Endothelial cell of umbilical vein (primary cell): ENCODE results near the gene S100A11.
A peak's percentile ranks its signal among the peaks of the same experiment; 100 is the strongest.

ENCODE experiments used
- EZH2 ChIP-seq: IDR thresholded peaks from 2 replicates; pipeline ENCODE4 v1.6.1; 2012; ENCODE audit warnings: borderline replicate concordance, low read depth, mild to moderate bottlenecking, moderate library complexity, low read length, inconsistent platforms; ENCODE audit not compliant: severe bottlenecking
- FOS ChIP-seq: IDR thresholded peaks from 2 replicates; pipeline ENCODE4 v1.6.1; 2011; ENCODE audit warnings: mild to moderate bottlenecking, low read length, moderate library complexity, borderline replicate concordance; ENCODE audit not compliant: insufficient read depth
- MYC ChIP-seq: IDR thresholded peaks from one replicate; pipeline ENCODE4 v1.6.1; 2011; ENCODE audit warnings: mild to moderate bottlenecking, low read depth, low read length
- POLR2A ChIP-seq: IDR thresholded peaks from 2 replicates; pipeline ENCODE4 v1.6.1; 2012; ENCODE audit warnings: low read depth, mild to moderate bottlenecking, control low read depth, low read length
- POLR2AphosphoS5 ChIP-seq: IDR thresholded peaks from 2 replicates; pipeline ENCODE4 v1.6.1; 2012; ENCODE audit warnings: low read depth, mild to moderate bottlenecking, control low read depth, low read length, moderate library complexity; ENCODE audit not compliant: insufficient read depth
- TF ChIP-seq, protein P1 (sequence below), 2 donors: IDR thresholded peaks; 1 replicate in 1 of 2; 2 replicates in 1 of 2; pipeline ENCODE4 v1.5.1; 2011; ENCODE audit warnings: low read length in 2 of 2, mild to moderate bottlenecking in 2 of 2, moderate library complexity in 2 of 2, control low read depth in 1 of 2, inconsistent platforms in 1 of 2, low read depth in 1 of 2; ENCODE audit not compliant: insufficient read depth in 1 of 2; ENCODE audit errors: extremely low read depth in 1 of 2
- TF ChIP-seq, protein P2 (sequence below): IDR thresholded peaks from 2 replicates; pipeline ENCODE4 v1.6.1; 2011; ENCODE audit not compliant: insufficient read depth, insufficient read length

GRCh38 chr1:152034654-152035538, 1.9 kb downstream of the S100A11 start:
- TF ChIP-seq, protein P1, sequence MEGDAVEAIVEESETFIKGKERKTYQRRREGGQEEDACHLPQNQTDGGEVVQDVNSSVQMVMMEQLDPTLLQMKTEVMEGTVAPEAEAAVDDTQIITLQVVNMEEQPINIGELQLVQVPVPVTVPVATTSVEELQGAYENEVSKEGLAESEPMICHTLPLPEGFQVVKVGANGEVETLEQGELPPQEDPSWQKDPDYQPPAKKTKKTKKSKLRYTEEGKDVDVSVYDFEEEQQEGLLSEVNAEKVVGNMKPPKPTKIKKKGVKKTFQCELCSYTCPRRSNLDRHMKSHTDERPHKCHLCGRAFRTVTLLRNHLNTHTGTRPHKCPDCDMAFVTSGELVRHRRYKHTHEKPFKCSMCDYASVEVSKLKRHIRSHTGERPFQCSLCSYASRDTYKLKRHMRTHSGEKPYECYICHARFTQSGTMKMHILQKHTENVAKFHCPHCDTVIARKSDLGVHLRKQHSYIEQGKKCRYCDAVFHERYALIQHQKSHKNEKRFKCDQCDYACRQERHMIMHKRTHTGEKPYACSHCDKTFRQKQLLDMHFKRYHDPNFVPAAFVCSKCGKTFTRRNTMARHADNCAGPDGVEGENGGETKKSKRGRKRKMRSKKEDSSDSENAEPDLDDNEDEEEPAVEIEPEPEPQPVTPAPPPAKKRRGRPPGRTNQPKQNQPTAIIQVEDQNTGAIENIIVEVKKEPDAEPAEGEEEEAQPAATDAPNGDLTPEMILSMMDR (IDR thresholded peaks at IDR 0.05; ENCODE audit: extremely low read depth in 1 of 2, insufficient read depth in 1 of 2, low read depth in 1 of 2, low read length in 2 of 2), result peak; percentile 66 to 74
- TF ChIP-seq POLR2A, result peak; percentile 25
- no peak for TF ChIP-seq FOS
- peak; percentile 37 for TF ChIP-seq POLR2AphosphoS5
- no peak for TF ChIP-seq EZH2
- no peak for TF ChIP-seq MYC
- TF ChIP-seq, protein P2, sequence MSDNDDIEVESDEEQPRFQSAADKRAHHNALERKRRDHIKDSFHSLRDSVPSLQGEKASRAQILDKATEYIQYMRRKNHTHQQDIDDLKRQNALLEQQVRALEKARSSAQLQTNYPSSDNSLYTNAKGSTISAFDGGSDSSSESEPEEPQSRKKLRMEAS, result no peak
